Liver (tissue), 3 donors: ENCODE data around the gene KDM2A.

Experiments
- CTCF ChIP-seq: fragments of 150-350 bp; IDR thresholded peaks from 2 replicates; pipeline ENCODE4 v1.5.1; 2017; ENCODE audit warnings: improper control_type of control experiment, low read depth, low read length; ENCODE audit not compliant: missing input control
- RAD21 ChIP-seq, 2 donors: IDR thresholded peaks; 2 replicates each; pipeline ENCODE4 v1.6.1; 2016; ENCODE audit warnings: antibody characterized with exemption in 2 of 2, mild to moderate bottlenecking in 2 of 2
- REST ChIP-seq: IDR thresholded peaks from 2 replicates; pipeline ENCODE4 v1.6.1; 2016; ENCODE audit warnings: antibody characterized with exemption, mild to moderate bottlenecking
- donor health status: healthy.
- donor health status: healthy.

GRCh38 chr11:67238894-67239782 is 120.1 kb downstream of the KDM2A start:
- TF ChIP-seq CTCF (no peak), REST (no peak), RAD21 (IDR thresholded peaks at IDR 0.05) (no peak)
